ENCODE results near the gene HDAC11. TPM values are rescaled to one million over a fixed set of nuclear protein-coding genes. Genes with fewer than 3 reads are reported as not detected.

HDAC11 gene
- polyA plus RNA-seq, 3 donors = 2.9 to 3.9 (median 3.5) TPM

- peaks cover 0 to 2% (median 0%) of the 10 kb centered on the region in 7 donors for H3K9me3 Mint-ChIP-seq
- Histone ChIP-seq H3K36me3 (replicated peaks in 1 of 2; ENCODE audit: control insufficient read depth in 1 of 2, insufficient read depth in 2 of 2, low read length in 2 of 2) (no peaks in the 10 kb centered on the region), H3K27me3 (ENCODE audit: control insufficient read depth in 2 of 2, insufficient read depth in 2 of 2, low read length in 2 of 2) (no peaks in the 10 kb centered on the region), H3K9ac (ENCODE audit: insufficient read depth, low read length, poor library complexity, severe bottlenecking) (no peak overlapping the region), H4K20me1 (ENCODE audit: insufficient read depth, low read length) (peaks cover 5% of the 10 kb centered on the region), H3K4me3 (replicated peaks in 1 of 3; ENCODE audit: low read depth in 2 of 3, low read length in 3 of 3) (no peak overlapping the region), H3K9me3 (replicated peaks in 1 of 2; ENCODE audit: control insufficient read depth in 1 of 2, insufficient read depth in 1 of 2, low read length in 2 of 2) (no peaks in the 10 kb centered on the region), H3K4me1 (ENCODE audit: control insufficient read depth in 1 of 2, insufficient read depth in 2 of 2, low read length in 2 of 2) (peaks cover 0 to 9% of the 10 kb centered on the region in 2 donors), H2AFZ (ENCODE audit: insufficient read depth, low read depth, low read length, poor library complexity, severe bottlenecking) (no peak overlapping the region), H3K79me2 (ENCODE audit: insufficient read depth, low read length) (no peaks in the 10 kb centered on the region), H3K27ac (ENCODE audit: low read depth in 1 of 2, low read length in 2 of 2) (no peak overlapping the region), H3K4me2 (replicated peaks; ENCODE audit: extremely low read depth, low read length, poor library complexity, severe bottlenecking) (no peak overlapping the region)
- TF ChIP-seq CTCF (IDR thresholded peaks at IDR 0.05) = no peak
- H3K4me3 Mint-ChIP-seq = no peak overlapping the region
- peaks cover 8% of the 10 kb centered on the region for H3K4me1 Mint-ChIP-seq
- peaks cover 10 to 11% of the 10 kb centered on the region in 2 donors for H3K36me3 Mint-ChIP-seq
- intact Hi-C loops (cut with micrococcal nuclease) = loop anchor here (1.0 to 2.0 kb wide), 2 partner anchors 152 to 154 kb away; no protein-coding TSS in a partner anchor
- DNase-seq = no peak
- H3K27me3 Mint-ChIP-seq (ENCODE audit: low read depth in 3 of 3) = peaks cover 0 to 1% (median under 1%) of the 10 kb centered on the region in 3 donors
- 90% methylated on average over 2 of the region's 6 CpGs for WGBS (ENCODE audit: insufficient coverage)
- H3K27ac Mint-ChIP-seq = no peak overlapping the region
Measured at GRCh38 chr3:13496879-13497278, 16.8 kb downstream of the HDAC11 start.

- Mint-ChIP-seq H3K27me3 (ENCODE audit: low read depth in 3 of 3) (peaks cover 0 to 3% (median 1%) of the 10 kb centered on the region in 3 donors), H3K36me3 (peaks cover 6 to 10% of the 10 kb centered on the region in 2 donors), H3K4me3 (no peak overlapping the region), H3K9me3 (peaks cover 0 to 2% (median 0%) of the 10 kb centered on the region in 7 donors), H3K4me1 (peaks cover 8% of the 10 kb centered on the region), H3K27ac (no peak overlapping the region)
- intact Hi-C loops (cut with micrococcal nuclease) = loop anchor here in 1 of 2 donors (2.0 kb wide), 1 partner anchor 153 kb away; no protein-coding TSS in a partner anchor
- H3K9ac ChIP-seq (ENCODE audit: insufficient read depth, low read length, poor library complexity, severe bottlenecking) = no peak overlapping the region
- no peaks in the 10 kb centered on the region for H3K9me3 ChIP-seq (replicated peaks in 1 of 2; ENCODE audit: control insufficient read depth in 1 of 2, insufficient read depth in 1 of 2, low read length in 2 of 2)
- H3K27ac ChIP-seq (ENCODE audit: low read depth in 1 of 2, low read length in 2 of 2) = no peak overlapping the region
- peaks cover 0 to 9% of the 10 kb centered on the region in 2 donors for H3K4me1 ChIP-seq (ENCODE audit: control insufficient read depth in 1 of 2, insufficient read depth in 2 of 2, low read length in 2 of 2)
- H2AFZ ChIP-seq (ENCODE audit: insufficient read depth, low read depth, low read length, poor library complexity, severe bottlenecking) = no peak overlapping the region
- H3K27me3 ChIP-seq (ENCODE audit: control insufficient read depth in 2 of 2, insufficient read depth in 2 of 2, low read length in 2 of 2) = no peaks in the 10 kb centered on the region
- no peak for DNase-seq
- TF ChIP-seq CTCF (IDR thresholded peaks at IDR 0.05) = no peak
- H3K4me3 ChIP-seq (replicated peaks in 1 of 3; ENCODE audit: low read depth in 2 of 3, low read length in 3 of 3) = no peak overlapping the region
- H4K20me1 ChIP-seq (ENCODE audit: insufficient read depth, low read length) = peaks cover 5% of the 10 kb centered on the region
- no peaks in the 10 kb centered on the region for H3K36me3 ChIP-seq (replicated peaks in 1 of 2; ENCODE audit: control insufficient read depth in 1 of 2, insufficient read depth in 2 of 2, low read length in 2 of 2)
- H3K4me2 ChIP-seq (replicated peaks; ENCODE audit: extremely low read depth, low read length, poor library complexity, severe bottlenecking) = no peak overlapping the region
- H3K79me2 ChIP-seq (ENCODE audit: insufficient read depth, low read length) = no peaks in the 10 kb centered on the region
- WGBS (ENCODE audit: insufficient coverage) = no CpG with 5 or more reads among the region's 2 CpGs
Measured at GRCh38 chr3:13497386-13497785, 17.3 kb downstream of the HDAC11 start.

Data from CD14-positive monocyte (primary cell).